Fibroblast of pulmonary artery (primary cell): ENCODE results near the gene MARCHF3.
"Not testable (repeated sequence)": the region's sequence is repeated elsewhere in the genome, so short reads cannot be mapped to it uniquely, and the experiment has no call there.

ENCODE experiments used
- DNase-seq: peaks from one replicate; pipeline ENCODE4 v3.0.0-alpha.2; 2010; ENCODE audit warnings: low read depth
- H3K4me3 ChIP-seq: replicated peaks from 2 replicates; pipeline ENCODE4 v1.5.1; 2011; ENCODE audit warnings: low read depth, mild to moderate bottlenecking, control low read depth, low read length, moderate library complexity
- TF ChIP-seq, protein P1 (sequence below): IDR thresholded peaks from 2 replicates; pipeline ENCODE4 v1.5.1; 2011; ENCODE audit warnings: mild to moderate bottlenecking, control low read depth, low read length, inconsistent platforms; ENCODE audit errors: missing control alignments

Gene MARCHF3

DNA sequence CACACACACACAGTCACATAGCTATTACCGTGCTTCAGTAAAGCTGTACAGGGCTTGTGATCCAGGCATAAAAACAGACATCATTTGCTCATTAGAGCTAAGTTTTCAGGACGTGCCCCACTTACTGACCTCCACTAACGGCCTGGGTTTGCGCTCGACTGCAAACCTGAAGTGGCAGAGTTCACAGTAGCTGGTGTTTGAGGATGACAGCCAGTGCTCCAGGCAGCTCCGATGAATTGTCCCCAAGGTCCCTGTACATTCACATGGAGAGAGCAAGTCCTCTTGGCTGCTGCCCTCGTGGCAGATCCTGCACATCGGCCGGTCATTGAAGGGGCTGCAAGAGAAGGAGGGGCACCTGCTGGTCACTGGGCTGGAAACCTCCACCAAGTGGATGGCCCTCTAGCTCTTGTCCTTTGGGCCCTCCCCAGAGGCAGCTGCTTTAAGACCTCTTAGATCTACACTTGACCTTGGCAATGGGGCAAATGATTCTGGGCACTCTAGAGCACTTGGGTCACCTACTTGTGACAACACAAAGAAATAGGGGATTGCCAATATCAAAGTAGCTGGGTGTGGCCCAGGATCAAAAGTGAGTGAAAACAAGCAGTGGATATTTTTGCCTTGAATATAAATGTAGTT is 115.4 kb downstream of the MARCHF3 start:
- DNase-seq: no peak
- TF ChIP-seq, protein P1, sequence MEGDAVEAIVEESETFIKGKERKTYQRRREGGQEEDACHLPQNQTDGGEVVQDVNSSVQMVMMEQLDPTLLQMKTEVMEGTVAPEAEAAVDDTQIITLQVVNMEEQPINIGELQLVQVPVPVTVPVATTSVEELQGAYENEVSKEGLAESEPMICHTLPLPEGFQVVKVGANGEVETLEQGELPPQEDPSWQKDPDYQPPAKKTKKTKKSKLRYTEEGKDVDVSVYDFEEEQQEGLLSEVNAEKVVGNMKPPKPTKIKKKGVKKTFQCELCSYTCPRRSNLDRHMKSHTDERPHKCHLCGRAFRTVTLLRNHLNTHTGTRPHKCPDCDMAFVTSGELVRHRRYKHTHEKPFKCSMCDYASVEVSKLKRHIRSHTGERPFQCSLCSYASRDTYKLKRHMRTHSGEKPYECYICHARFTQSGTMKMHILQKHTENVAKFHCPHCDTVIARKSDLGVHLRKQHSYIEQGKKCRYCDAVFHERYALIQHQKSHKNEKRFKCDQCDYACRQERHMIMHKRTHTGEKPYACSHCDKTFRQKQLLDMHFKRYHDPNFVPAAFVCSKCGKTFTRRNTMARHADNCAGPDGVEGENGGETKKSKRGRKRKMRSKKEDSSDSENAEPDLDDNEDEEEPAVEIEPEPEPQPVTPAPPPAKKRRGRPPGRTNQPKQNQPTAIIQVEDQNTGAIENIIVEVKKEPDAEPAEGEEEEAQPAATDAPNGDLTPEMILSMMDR: no peak

GRCh38 chr5:126912616-126913200 is 117.7 kb downstream of the MARCHF3 start:
- no peak overlapping the region for H3K4me3 ChIP-seq
- TF ChIP-seq, protein P1: no peak
- no peak for DNase-seq

More for the DNA sequence above, 115.4 kb downstream of the MARCHF3 start:
- no peak overlapping the region for H3K4me3 ChIP-seq

DNA sequence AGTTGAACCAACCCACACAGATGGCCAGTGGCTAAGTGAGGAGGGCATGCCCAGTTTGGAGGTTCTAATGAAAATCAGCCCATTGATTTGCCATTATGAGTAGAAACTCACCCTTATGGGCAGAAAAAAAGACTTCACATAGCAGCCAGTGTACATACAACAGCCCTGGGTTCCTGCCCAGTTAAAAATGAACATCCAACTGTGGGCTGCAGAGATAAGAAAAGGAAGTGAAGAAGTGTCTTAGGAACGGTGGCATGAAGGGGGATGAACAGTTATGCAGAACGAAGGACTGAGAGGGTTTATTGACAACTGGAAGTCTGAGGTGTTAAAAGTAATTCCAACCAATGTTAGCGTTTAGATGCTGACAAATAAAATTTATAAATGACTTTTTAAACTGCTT is 118.4 kb downstream of the MARCHF3 start:
- H3K4me3 ChIP-seq: no peak overlapping the region
- TF ChIP-seq, protein P1: no peak
- DNase-seq: no peak

GRCh38 chr5:126909856-126910255 is 120.5 kb downstream of the MARCHF3 start:
- peak; percentile 28 for DNase-seq
- H3K4me3 ChIP-seq: no peak overlapping the region
- TF ChIP-seq, protein P1: no peak

GRCh38 chr5:126904407-126904806 is 126.0 kb downstream of the MARCHF3 start:
- H3K4me3 ChIP-seq, DNase-seq: not testable (repeated sequence)

DNA sequence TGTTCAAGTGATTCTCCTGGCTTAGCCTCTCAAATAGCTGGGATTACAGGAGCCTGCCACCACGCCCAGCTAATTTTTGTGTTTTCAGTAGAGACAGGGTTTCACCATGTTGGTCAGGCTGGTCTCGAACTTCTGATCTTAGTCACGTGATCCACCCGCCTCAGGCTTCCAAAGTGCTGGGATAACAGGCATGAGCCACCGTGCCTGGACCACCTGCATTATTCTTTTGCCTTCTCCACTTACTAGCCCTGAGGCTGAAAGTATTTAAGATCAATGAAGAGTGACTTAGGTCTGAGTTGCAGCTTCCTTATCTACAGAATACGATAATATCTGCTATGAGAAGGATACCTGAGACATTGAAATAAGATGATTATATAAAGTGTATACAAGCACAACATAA is 129.6 kb downstream of the MARCHF3 start:
- no peak for DNase-seq
- no peak overlapping the region for H3K4me3 ChIP-seq
- TF ChIP-seq, protein P1: no peak

GRCh38 chr5:126899476-126899875 is 130.9 kb downstream of the MARCHF3 start:
- TF ChIP-seq, protein P1: no peak
- no peak overlapping the region for H3K4me3 ChIP-seq
- DNase-seq: no peak
